Pancreas (tissue), 10 donors: ENCODE measurements around the gene AK9. TPM values are rescaled to one million over a fixed set of nuclear protein-coding genes. Genes with fewer than 3 reads are reported as not detected.

Experiments used
- ATAC-seq, 4 donors: fragments of 200-7000 bp; cut with Tn5 transposase; one replicate each; pipeline versions ENCODE4 v1.8.0 to v1.9.1; 2020; ENCODE audit warnings: mild to moderate bottlenecking in 4 of 4, moderate library complexity in 4 of 4
- DNase-seq, 6 donors: peaks; one replicate each; pipeline ENCODE4 v3.0.0-alpha.2; 2020
- FAIRE-seq: peaks from 2 replicates; lab custom pipeline; 2012; peaks lifted over from hg19 to GRCh38; lab: Jason Lieb, UNC
- H3K27ac ChIP-seq, 4 donors: fragments of 200-600 bp; sonication (generic); 1 replicate in 3 of 4; 2 replicates in 1 of 4; pipeline versions ENCODE4 v1.5.0 to v1.8.0; 2020
- H3K27me3 ChIP-seq, 4 donors: fragments of 200-600 bp; one replicate each; pipeline ENCODE4 v1.8.0; 2021
- H3K36me3 ChIP-seq, 3 donors: fragments of 200-600 bp; sonication (generic) in 1 of 3; one replicate each; pipeline versions ENCODE4 v1.5.0 to v1.8.0; 2020 to 2021
- H3K4me1 ChIP-seq, 3 donors: fragments of 200-600 bp; one replicate each; pipeline ENCODE4 v1.8.0; 2021
- H3K4me3 ChIP-seq, 4 donors: fragments of 200-600 bp; sonication (generic) in 2 of 4; one replicate each; pipeline versions ENCODE4 v1.5.0 to v1.8.0; 2020 to 2021
- H3K9me3 ChIP-seq, 4 donors: fragments of 200-600 bp; one replicate each; pipeline ENCODE4 v1.8.0; 2021
- WGBS, 2 donors: extraction: QIAGEN DNeasy Blood & Tissue Kit; methylation state at CpG; one replicate each; pipeline ENCODE4 v1.1.7; 2013; 5-methylcytosine and 5-hydroxymethylcytosine counted together
- intact Hi-C, 3 donors: fragments of 100-400 bp; cut with DNase I; formaldehyde crosslinking; loops; one replicate each; pipeline versions ENCODE4 v1.11.1 to v1.14.2; 2022
- polyA plus RNA-seq, 2 donors: library from polyadenylated mRNA; stranded (reverse); fragments of 200-250 nt; gene quantifications; one replicate each; pipeline ENCODE4 v1.2.3, GENCODE V29; 2013
- total RNA-seq, 6 donors: library from RNA; stranded (reverse); fragmentation: NEBNext Ultra II Directional in 4 of 6; extraction: Animal tissue kit (Norgen Biotek cat#: 25700) in 4 of 6; gene quantifications; one replicate each; pipeline versions ENCODE4 v1.2.1 to v1.2.4, GENCODE V29; 2021 to 2023
- TF ChIP-seq, protein P1 (sequence below), 4 donors: fragments of 200-600 bp; sonication (generic) in 3 of 4; IDR thresholded peaks; one replicate each; pipeline versions ENCODE4 v1.5.0 to v1.8.0; 2021; ENCODE audit warnings: antibody characterized with exemption in 4 of 4
- donor health status: healthy with polysubstance abuse.
- donor health status: DM: no; HTN: no; CAD: no; lungs with moderate emphysema.
- donor health status: DM: no; HTN: no; CAD: no.
- donor health status: control.
- donor health status: control.
- donor health status: Bipolar disorder and iron deficiency.
- donor health status: DM: yes; HTN: yes; CAD: no.
- donor health status: DM: no; HTN: no; CAD: no.
- donor health status: DM: no; HTN: no; CAD: no.
- donor health status: DM: yes; HTN: yes; CAD: no.

AK9 gene
- total and polyA plus RNA-seq, 8 donors = 2.0 to 6.0 (median 3.6) TPM

DNA sequence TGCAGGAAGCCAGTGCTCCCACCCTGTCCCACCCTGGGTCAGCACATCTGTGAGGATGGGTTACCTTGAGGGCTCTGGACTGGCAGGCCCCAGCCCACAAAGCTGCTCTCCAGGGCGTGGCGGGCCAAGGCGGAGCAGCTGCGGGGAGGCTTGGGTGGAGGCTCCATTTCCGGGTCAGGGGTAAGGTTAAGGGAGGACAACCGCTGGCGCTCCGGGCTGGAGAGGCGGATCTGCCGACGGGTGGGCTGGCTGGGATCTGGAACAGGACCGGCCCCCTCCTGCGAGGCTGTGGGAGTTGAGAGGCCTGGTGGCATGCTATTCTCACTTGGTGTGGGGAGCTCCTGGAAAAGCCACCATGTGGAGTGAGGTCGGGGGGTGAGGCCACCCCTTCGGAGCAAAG is 244.9 kb downstream of the AK9 start:
- Histone ChIP-seq H3K4me3 (no peak overlapping the region), H3K27ac (no peak overlapping the region), H3K4me1 (peaks cover 0 to 8% (median 0%) of the 10 kb centered on the region in 3 donors), H3K9me3 (no peaks in the 10 kb centered on the region), H3K27me3 (no peaks in the 10 kb centered on the region), H3K36me3 (no peaks in the 10 kb centered on the region)
- 89 to 91% methylated on average over 15 of the region's 15 CpGs for WGBS, 2 donors
- intact Hi-C loops = no loop called here
- no peak for ATAC-seq
- TF ChIP-seq, protein P1, sequence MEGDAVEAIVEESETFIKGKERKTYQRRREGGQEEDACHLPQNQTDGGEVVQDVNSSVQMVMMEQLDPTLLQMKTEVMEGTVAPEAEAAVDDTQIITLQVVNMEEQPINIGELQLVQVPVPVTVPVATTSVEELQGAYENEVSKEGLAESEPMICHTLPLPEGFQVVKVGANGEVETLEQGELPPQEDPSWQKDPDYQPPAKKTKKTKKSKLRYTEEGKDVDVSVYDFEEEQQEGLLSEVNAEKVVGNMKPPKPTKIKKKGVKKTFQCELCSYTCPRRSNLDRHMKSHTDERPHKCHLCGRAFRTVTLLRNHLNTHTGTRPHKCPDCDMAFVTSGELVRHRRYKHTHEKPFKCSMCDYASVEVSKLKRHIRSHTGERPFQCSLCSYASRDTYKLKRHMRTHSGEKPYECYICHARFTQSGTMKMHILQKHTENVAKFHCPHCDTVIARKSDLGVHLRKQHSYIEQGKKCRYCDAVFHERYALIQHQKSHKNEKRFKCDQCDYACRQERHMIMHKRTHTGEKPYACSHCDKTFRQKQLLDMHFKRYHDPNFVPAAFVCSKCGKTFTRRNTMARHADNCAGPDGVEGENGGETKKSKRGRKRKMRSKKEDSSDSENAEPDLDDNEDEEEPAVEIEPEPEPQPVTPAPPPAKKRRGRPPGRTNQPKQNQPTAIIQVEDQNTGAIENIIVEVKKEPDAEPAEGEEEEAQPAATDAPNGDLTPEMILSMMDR (IDR thresholded peaks at IDR 0.05) = no peak
- DNase-seq = peak in 1 of 6 donors; percentile 61
- no peak for FAIRE-seq

DNA sequence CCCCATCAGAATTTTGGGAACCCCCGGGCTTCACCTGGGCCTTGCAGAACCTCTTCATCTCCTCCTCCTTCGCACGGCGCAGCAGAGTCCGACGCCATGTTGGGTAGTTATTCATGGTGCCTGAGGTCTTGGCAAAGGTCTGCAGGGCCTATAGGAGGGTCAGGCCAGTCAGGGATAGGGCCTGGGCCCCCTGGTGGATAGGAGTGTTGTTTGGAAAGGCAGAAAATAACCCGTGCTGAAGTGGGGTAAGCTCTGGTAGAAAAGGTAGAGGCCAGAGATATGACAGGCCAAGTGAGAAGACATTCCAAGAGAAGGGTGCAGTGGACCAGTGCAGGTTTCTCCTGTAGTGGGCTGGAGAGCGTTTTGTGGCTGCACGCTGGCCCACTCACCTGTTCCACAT is 245.6 kb downstream of the AK9 start:
- intact Hi-C loops = no loop called here
- no peak for DNase-seq
- Histone ChIP-seq H3K4me1 (peaks cover 0 to 8% (median 0%) of the 10 kb centered on the region in 3 donors), H3K27me3 (no peaks in the 10 kb centered on the region), H3K36me3 (no peaks in the 10 kb centered on the region), H3K4me3 (no peak overlapping the region), H3K9me3 (no peaks in the 10 kb centered on the region), H3K27ac (no peak overlapping the region)
- TF ChIP-seq, protein P1 (IDR thresholded peaks at IDR 0.05) = no peak
- no peak for FAIRE-seq
- ATAC-seq = no peak
- 89 to 91% methylated on average over 9 of the region's 9 CpGs for WGBS, 2 donors

DNA sequence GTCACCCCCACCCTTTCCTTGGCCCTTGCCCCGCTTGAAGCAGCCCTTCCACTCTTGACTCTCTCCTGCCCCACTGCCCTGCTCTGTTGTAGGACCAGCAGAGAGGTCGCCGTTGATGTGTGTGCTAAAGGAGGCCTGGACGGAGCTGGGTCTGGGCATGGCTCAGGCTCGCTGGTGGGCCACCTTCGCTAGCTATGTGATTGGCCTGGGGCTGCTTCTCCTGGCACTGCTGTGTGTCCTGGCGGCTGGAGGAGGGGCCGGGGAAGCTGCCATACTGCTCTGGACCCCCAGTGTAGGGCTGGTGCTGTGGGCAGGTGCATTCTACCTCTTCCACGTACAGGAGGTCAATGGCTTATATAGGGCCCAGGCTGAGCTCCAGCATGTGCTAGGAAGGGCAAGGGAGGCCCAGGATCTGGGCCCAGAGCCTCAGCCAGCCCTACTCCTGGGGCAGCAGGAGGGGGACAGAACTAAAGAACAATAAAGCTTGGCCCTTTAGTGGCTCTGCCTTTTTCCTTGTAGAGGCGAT is 247.5 kb downstream of the AK9 start:
- intact Hi-C loops = no loop called here
- H3K36me3 ChIP-seq = no peaks in the 10 kb centered on the region
- 92 to 95% methylated on average over 10 of the region's 10 CpGs for WGBS, 2 donors
- no peak overlapping the region for H3K4me3 ChIP-seq
- H3K27ac ChIP-seq = no peak overlapping the region
- TF ChIP-seq, protein P1 (IDR thresholded peaks at IDR 0.05) = no peak
- H3K9me3 ChIP-seq = no peaks in the 10 kb centered on the region
- ATAC-seq (no peak), DNase-seq (no peak), FAIRE-seq (no peak)
- peaks cover 0 to 13% (median 7%) of the 10 kb centered on the region in 3 donors for H3K4me1 ChIP-seq
- no peaks in the 10 kb centered on the region for H3K27me3 ChIP-seq

Other genes with a start within 250 kb of the AK9 start
- gene MICAL1, start 235.4 kb downstream of the AK9 start, total RNA-seq = 10 to 100 TPM in 1 of 6 donors, 1 to 10 TPM in 5; 3.8 to 22.4 (median 5.2) TPM
- gene MICAL1, start 235.4 kb downstream of the AK9 start, polyA plus RNA-seq = 10 to 100 TPM; 36.3 to 38.2 TPM
- gene ZBTB24, start 208.0 kb downstream of the AK9 start, total RNA-seq = 1 to 10 TPM; 2.3 to 4.3 (median 2.8) TPM
- 1 to 10 TPM; 2.2 to 3.9 TPM for gene ZBTB24, start 208.0 kb downstream of the AK9 start, polyA plus RNA-seq
- gene FIG4, start 94 bp upstream of the AK9 start, total RNA-seq = 10 to 100 TPM in 1 of 6 donors, 1 to 10 TPM in 5; 4.8 to 10.8 (median 6.1) TPM
- gene FIG4, start 94 bp upstream of the AK9 start, polyA plus RNA-seq = 1 to 10 TPM; 4.0 to 7.7 TPM